ENCODE results near the gene TLE5.
"Not testable (repeated sequence)": the region's sequence is repeated elsewhere in the genome, so short reads cannot be mapped to it uniquely, and the experiment has no call there.

The TLE5 gene

DNA sequence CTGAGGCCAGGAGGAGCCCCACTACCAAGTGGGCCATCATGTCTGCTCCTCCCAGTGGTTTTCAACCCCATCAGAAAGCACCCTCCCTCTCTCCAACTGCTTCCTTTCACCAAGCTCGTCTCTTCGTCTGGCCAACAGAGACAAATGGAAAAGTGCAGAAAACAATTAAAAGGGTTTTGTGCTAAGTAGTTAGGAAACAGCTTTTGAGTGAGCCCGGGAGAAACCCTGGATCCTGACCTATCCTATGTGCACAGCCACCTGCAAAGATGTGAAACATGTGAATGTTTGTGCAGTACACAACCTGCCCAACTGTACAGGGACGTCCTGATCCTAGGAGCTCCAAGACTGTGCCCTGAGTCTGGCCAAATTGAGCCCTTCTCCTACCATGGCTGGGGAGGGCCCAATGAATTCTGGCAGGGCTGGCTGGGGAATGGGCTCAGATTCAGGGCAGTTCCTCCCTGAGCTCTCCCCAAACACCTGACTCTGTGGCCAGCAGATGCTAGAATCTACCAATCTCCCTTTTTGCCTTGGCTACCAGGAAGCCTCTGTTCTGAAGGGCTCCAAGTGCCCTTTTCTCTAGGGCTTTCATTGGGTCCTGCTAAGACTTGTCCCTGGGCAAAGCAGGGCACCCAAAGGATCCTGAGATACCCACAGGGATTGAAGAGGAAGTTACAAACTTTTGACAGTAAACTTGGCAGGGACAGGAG, 7.9 kb downstream of the TLE5 start:
- H3K27ac ChIP-seq: peak overlapping the region; percentile 40
- no peak for TF ChIP-seq ZFX (IDR thresholded peaks at IDR 0.05; ENCODE audit: borderline replicate concordance)
- TF ChIP-seq, protein P1, sequence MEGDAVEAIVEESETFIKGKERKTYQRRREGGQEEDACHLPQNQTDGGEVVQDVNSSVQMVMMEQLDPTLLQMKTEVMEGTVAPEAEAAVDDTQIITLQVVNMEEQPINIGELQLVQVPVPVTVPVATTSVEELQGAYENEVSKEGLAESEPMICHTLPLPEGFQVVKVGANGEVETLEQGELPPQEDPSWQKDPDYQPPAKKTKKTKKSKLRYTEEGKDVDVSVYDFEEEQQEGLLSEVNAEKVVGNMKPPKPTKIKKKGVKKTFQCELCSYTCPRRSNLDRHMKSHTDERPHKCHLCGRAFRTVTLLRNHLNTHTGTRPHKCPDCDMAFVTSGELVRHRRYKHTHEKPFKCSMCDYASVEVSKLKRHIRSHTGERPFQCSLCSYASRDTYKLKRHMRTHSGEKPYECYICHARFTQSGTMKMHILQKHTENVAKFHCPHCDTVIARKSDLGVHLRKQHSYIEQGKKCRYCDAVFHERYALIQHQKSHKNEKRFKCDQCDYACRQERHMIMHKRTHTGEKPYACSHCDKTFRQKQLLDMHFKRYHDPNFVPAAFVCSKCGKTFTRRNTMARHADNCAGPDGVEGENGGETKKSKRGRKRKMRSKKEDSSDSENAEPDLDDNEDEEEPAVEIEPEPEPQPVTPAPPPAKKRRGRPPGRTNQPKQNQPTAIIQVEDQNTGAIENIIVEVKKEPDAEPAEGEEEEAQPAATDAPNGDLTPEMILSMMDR (IDR thresholded peaks at IDR 0.05): no peak

DNA sequence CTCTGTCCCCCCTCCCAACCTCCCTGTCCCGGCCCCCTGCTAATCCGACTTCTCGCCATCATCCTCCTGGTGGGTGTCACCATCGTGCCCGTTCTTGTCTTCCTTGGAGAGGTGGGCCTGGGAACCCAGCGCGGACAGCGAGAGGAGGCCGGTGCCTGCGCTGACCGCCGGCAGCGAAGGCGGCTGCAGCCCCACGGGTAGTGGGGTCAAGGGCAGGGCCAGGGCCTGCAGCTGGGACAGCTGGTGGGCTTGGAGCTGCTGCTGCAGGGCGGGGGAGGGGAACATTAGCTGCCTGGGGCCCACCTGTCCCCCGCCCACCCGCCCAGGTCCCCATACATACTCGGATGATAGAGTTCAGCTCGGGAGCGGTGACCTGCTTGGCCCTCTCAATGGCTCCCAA, 8.5 kb downstream of the TLE5 start:
- TF ChIP-seq, protein P1 (IDR thresholded peaks at IDR 0.05): no peak
- no peak for TF ChIP-seq ZFX (IDR thresholded peaks at IDR 0.05; ENCODE audit: borderline replicate concordance)
- no peak overlapping the region for H3K27ac ChIP-seq

DNA sequence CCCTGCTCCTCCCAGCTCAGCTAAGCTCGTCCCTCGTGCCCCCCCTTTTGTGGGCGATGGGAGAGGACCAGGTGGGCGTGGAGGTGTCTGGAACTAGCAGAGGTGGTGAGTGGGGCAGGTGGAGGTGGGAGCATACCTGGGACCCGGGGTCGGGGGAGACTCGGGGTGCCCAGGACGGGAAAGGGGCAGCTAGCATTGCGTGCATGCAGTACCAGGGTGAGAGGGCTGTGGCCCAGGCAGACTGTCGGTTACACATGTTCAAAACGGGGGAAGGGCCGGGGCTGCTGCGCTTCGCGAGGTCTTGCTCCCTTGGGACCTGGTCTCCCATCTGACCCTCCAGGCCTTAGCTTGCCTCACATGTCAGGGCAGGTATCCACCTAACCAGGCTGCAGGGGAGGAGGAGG, 9.1 kb downstream of the TLE5 start:
- H3K27ac ChIP-seq: no peak overlapping the region
- TF ChIP-seq, protein P1 (IDR thresholded peaks at IDR 0.05): no peak
- TF ChIP-seq ZFX (IDR thresholded peaks at IDR 0.05; ENCODE audit: borderline replicate concordance): no peak

DNA sequence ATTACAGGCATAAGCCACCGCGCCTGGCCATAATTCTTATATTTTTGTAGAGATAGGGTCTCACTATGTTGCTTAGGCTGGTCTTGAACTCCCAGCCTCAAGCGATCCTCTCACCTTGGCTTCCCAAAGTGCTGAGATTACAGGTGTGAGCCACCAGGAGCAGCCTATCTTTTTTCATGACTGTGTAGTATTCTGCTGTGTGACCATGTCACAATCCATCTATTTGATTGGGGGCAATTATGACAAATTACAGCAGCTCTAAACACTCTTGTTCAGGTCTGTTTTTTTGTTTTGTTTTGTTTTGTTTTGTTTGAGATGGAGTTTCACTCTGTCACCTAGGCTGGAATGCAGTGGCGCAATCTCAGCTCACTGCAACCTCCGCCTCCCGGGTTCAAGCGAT, 12.3 kb downstream of the TLE5 start:
- H3K27ac ChIP-seq: not testable (repeated sequence)

DNA sequence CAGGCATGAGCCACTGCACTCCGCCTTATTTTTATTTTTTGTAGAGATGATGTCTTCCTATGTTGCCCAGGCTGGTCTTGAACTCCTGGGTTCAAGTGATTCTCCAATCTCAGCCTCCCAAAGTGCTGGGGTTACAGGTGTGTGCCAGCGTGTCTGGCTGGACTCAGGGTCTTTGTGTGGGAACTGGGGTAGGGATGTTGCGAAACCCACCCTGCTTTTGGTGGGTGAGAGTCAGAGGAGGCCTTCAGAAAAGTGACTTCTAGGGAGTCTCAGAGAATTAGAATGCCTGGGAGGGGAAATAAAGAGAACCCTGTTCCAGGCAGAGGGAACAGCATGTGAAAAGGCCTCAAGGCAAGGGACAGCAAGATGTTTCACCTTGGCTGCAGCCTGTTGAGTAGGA, 13.2 kb downstream of the TLE5 start:
- TF ChIP-seq, protein P1 (IDR thresholded peaks at IDR 0.05): no peak
- no peak for TF ChIP-seq ZFX (IDR thresholded peaks at IDR 0.05; ENCODE audit: borderline replicate concordance)
- H3K27ac ChIP-seq: no peak overlapping the region

DNA sequence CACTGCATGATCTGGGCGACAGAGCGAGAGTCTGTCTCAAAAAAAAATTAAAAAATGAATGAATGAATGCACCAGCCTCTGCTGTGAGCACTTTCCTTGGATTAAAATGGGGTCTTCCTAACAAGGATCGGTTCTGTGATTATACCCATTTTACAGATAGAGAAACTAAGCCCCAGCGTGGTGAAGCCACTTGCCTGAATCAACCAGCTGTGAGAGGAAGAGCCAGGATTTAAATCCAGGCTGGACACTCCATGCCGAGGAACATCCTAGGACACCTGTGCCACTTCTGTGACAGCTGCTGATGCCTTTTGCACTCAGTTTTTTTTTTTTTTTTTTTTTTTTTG, 14.1 kb downstream of the TLE5 start:
- TF ChIP-seq, protein P1 (IDR thresholded peaks at IDR 0.05): no peak
- no peak for TF ChIP-seq ZFX (IDR thresholded peaks at IDR 0.05; ENCODE audit: borderline replicate concordance)
- peak overlapping the region; percentile 43; the same call in 1 of the 2 replicates for H3K27ac ChIP-seq

DNA sequence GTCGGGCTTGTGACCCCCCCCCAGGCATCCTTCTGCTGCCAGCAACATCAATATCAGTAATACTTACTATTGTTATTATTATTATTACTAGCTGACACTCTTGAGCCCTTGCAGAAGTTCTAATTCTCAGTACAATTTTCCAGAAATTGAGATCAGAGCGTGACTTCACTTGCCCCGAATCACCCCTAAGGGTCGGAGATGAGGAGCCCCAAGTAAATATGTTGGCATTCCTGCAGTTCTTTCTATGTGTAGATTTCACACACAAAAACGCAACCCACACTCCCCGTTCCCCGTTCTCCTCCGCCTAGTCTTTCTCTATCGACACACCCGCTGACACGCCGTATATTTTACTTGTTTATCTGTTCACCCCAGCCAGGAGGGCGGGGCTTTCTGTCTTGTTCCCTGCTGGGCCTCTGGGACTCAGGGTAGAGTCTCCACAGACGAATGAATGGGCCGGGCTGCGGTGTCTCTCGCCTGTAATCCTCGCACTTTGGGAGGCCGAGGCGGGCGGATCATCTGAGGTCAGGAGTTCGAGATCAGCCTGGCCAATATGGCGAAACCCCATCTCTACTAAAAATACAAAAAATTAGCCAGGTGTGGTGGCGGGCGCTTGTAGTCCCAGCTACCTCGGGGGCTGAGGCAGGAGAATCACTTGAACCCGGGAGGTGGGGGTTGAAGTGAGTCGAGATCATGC, 14.7 kb downstream of the TLE5 start:
- TF ChIP-seq, protein P1 (IDR thresholded peaks at IDR 0.05): no peak
- no peak for TF ChIP-seq ZFX (IDR thresholded peaks at IDR 0.05; ENCODE audit: borderline replicate concordance)
- H3K27ac ChIP-seq: peak overlapping the region; percentile 43
